Measurements from ENCODE around the gene SINHCAF. TPM values are rescaled to one million over a fixed set of nuclear protein-coding genes. Genes with fewer than 3 reads are reported as not detected.
A peak's percentile ranks its signal among the peaks of the same experiment; 100 is the strongest.

The SINHCAF gene
- total and polyA plus RNA-seq, 9 of the 15 experiments (the other 6 are each of a cell fraction or from before 2014, with no cell fraction given): 73.2 to 185 (median 110) TPM

- TF ChIP-seq TFE3 (CRISPR knock-in tag; IDR thresholded peaks at IDR 0.05) (no peak), KDM1A (IDR thresholded peaks at IDR 0.05) (no peak), CEBPG (CRISPR knock-in tag; IDR thresholded peaks at IDR 0.05) (0 out of 2 replicates have a peak, but pooled peaks have one; percentile 23), CEBPG (tag; conservative IDR thresholded peaks at IDR 0.05 in 1 of 2, IDR thresholded peaks at IDR 0.05 in 1 of 2) (0 out of 4 replicates have a peak, but pooled peaks of 1 of the 2 experiments have one; percentile 29), SIN3A (IDR thresholded peaks at IDR 0.05; ENCODE audit: borderline replicate concordance in 2 of 2, control insufficient read depth in 1 of 2, low read depth in 2 of 2, low read length in 2 of 2) (no peak)
Observed at GRCh38 chr12:31315784-31316465, 10.0 kb downstream of the SINHCAF start (continued).

DNA sequence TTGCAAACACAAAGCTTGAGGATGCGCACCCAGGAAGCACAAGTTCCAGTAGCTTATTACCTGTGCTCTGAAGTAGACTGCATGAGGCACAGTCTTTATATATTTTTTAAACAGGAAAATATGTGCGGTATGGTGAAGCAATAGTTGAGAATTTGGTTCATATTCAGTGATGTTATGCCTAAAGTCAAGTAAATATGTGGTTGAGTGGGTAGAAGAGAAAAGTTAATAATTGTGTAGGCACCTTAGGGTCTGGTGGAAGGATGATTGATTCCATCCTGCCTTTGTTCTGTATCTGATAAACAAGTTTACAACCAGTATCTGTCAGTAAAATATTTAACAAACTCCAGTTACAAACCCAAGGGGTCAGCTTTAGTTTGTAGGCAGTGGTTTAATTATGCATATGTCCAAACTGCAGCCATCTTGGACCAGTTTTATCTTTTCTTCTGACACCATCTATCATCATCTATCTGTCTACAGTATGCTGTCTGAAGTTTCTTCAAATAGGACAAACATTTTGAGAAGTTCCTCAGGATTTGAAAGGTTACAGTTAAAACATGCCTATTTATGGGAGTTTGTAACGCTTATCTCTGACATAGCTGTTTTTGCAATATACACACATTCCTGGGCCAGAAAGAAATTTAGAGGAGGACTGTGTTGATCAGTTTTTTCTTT lies 10.8 kb downstream of the SINHCAF start:
- POLR2A ChIA-PET: interaction anchor here (0.9 to 1.1 kb wide), 2 partner anchors 11 to 253 kb away, joined by 3 to 5 read pairs; partner anchors contain the start of gene SINHCAF
- intact Hi-C loops (cut with micrococcal nuclease) (no loop called here), in situ Hi-C loops (cut with MboI) (no loop called here)
- WGBS (ENCODE audit: insufficient coverage, low coverage, missing lambda C conversion rate): 65% methylated on average over 3 of the region's 3 CpGs
- no peaks in the 10 kb centered on the region for H3K27me3 ChIP-seq (ENCODE audit: control insufficient read depth in 2 of 2, insufficient read depth in 2 of 2, low read length in 2 of 2)
- H3K27ac ChIP-seq (ENCODE audit: extremely low read depth, low read depth, low read length): no peak overlapping the region
- no peak overlapping the region for H3K4me2 ChIP-seq (ENCODE audit: insufficient read depth, low read length)
- no peak for FAIRE-seq
- H3K79me2 ChIP-seq (ENCODE audit: control insufficient read depth, insufficient read depth, low read length): peaks cover 99% of the 10 kb centered on the region
- peaks cover 4% of the 10 kb centered on the region for H3K9me1 ChIP-seq (ENCODE audit: control insufficient read depth, insufficient read depth, low read length)
- H3K4me1 ChIP-seq (replicated peaks in 1 of 2; ENCODE audit: control insufficient read depth in 2 of 2, insufficient read depth in 2 of 2, low read length in 2 of 2): peaks cover 6 to 21% of the 10 kb centered on the region in 2 experiments
- H3K4me3 ChIP-seq: no peak overlapping the region
- no peak overlapping the region for H2AFZ ChIP-seq (ENCODE audit: low read depth, low read length)
- no peak for DNase-seq (ENCODE audit: extremely low read depth in 1 of 4, low spot score in 3 of 4)
- H4K20me1 ChIP-seq (replicated peaks; ENCODE audit: control insufficient read depth, insufficient read depth, low read length): peaks cover 36% of the 10 kb centered on the region
- no peaks in the 10 kb centered on the region for H3K9me3 ChIP-seq (replicated peaks; ENCODE audit: control insufficient read depth, insufficient read depth, low read depth, low read length)
- no peak for ATAC-seq
- CTCF ChIA-PET (ENCODE audit: low intra/inter-chr PET ratio): no interaction called here
- BruUV-seq (replicated peaks): TSS peak; percentile 0
- peaks cover 44% of the 10 kb centered on the region for H3K36me3 ChIP-seq (ENCODE audit: control insufficient read depth, insufficient read depth, low read length)
- no peak overlapping the region for H3K9ac ChIP-seq (ENCODE audit: insufficient read depth in 1 of 2, low read depth in 2 of 2, low read length in 2 of 2)
- no peak for TF ChIP-seq PCBP1 (IDR thresholded peaks at IDR 0.05; ENCODE audit: low read depth, low read length, poor library complexity, severe bottlenecking)
- peak in 1 of 2 experiments; percentile 72; a peak in 1 of 4 replicates for TF ChIP-seq MAZ (CRISPR knock-in tag; conservative IDR thresholded peaks at IDR 0.05 in 1 of 2, IDR thresholded peaks at IDR 0.05 in 1 of 2)
- peak; percentile 52; the same call in 1 of the 2 replicates for TF ChIP-seq PTRF (tag; IDR thresholded peaks at IDR 0.05)
- peak; percentile 15; the same call in 1 of the 2 replicates for TF ChIP-seq CXXC5 (CRISPR knock-in tag; IDR thresholded peaks at IDR 0.05)
- TF ChIP-seq, protein P1, sequence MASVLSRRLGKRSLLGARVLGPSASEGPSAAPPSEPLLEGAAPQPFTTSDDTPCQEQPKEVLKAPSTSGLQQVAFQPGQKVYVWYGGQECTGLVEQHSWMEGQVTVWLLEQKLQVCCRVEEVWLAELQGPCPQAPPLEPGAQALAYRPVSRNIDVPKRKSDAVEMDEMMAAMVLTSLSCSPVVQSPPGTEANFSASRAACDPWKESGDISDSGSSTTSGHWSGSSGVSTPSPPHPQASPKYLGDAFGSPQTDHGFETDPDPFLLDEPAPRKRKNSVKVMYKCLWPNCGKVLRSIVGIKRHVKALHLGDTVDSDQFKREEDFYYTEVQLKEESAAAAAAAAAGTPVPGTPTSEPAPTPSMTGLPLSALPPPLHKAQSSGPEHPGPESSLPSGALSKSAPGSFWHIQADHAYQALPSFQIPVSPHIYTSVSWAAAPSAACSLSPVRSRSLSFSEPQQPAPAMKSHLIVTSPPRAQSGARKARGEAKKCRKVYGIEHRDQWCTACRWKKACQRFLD (CRISPR knock-in tag; IDR thresholded peaks at IDR 0.05): peak; percentile 51
- no peak for TF ChIP-seq NFIC (IDR thresholded peaks at IDR 0.05)
- TF ChIP-seq NR2C2 (CRISPR knock-in tag; IDR thresholded peaks at IDR 0.05): no peak
- TF ChIP-seq NR2C2 (tag; IDR thresholded peaks at IDR 0.05): peak; percentile 41
- TF ChIP-seq, protein P2, sequence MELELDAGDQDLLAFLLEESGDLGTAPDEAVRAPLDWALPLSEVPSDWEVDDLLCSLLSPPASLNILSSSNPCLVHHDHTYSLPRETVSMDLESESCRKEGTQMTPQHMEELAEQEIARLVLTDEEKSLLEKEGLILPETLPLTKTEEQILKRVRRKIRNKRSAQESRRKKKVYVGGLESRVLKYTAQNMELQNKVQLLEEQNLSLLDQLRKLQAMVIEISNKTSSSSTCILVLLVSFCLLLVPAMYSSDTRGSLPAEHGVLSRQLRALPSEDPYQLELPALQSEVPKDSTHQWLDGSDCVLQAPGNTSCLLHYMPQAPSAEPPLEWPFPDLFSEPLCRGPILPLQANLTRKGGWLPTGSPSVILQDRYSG (tag; conservative IDR thresholded peaks at IDR 0.05; ENCODE audit: low read depth): 0 out of 2 replicates have a peak, but pooled peaks have one; percentile 40
- no peak for TF ChIP-seq CSDE1 (IDR thresholded peaks at IDR 0.05)

Data from K562 (cell line).